ENCODE results near the gene ZNF853. TPM values are rescaled to one million over a fixed set of nuclear protein-coding genes. Genes with fewer than 3 reads are reported as not detected.

Gene ZNF853
- under 0.01 and 0.58 TPM in 2 replicates for total RNA-seq

GRCh38 chr7:6614953-6615722 lies at the start of gene ZNF853:
TSS of gene ZNF853 (plus strand) at chr7:6615610. CDS start at chr7:6616175, 565 bp downstream.

DNA sequence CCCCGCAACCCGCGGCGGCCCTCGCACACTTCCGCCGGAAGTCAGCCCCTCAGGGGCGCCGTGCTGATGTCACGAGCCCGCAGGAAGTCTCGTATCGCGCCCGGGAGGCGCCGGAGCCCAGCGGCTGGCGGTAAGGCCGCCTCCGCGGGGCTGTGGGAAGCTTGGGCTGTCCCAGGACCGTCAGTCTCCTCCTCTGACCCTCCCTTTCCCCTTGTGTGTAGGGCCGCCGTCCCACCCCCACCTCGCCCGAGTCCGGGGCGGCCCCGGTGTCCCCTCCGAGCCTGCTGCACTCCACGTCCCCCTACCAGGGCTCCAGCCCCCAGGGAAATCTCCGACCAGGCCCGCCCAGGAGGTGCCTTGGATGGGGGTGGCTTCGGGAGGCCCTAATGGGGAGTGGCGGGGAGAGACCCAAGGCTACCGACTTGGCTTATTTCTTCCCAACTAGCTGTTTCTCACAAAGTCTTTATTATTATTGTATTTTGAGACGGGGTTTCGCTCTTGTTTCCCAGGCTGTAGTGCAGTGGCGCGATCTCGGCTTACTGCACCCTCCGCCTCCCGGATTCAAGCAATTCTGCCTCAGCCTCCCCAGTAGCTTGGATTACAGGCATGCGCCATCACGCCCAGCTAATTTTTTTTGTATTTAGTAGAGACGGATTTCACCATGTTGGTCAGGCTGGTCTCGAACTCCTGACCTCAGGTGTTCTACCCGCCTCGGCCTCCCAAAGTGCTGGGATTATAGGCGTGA lies 37.9 kb upstream of the ZNF853 start, which contains the start of gene ZDHHC4:
ZDHHC4 (plus strand) TSS at position 86 of the 745 bp plus-strand sequence. CDS start 3,108 bp downstream, outside the sequence.

DNA sequence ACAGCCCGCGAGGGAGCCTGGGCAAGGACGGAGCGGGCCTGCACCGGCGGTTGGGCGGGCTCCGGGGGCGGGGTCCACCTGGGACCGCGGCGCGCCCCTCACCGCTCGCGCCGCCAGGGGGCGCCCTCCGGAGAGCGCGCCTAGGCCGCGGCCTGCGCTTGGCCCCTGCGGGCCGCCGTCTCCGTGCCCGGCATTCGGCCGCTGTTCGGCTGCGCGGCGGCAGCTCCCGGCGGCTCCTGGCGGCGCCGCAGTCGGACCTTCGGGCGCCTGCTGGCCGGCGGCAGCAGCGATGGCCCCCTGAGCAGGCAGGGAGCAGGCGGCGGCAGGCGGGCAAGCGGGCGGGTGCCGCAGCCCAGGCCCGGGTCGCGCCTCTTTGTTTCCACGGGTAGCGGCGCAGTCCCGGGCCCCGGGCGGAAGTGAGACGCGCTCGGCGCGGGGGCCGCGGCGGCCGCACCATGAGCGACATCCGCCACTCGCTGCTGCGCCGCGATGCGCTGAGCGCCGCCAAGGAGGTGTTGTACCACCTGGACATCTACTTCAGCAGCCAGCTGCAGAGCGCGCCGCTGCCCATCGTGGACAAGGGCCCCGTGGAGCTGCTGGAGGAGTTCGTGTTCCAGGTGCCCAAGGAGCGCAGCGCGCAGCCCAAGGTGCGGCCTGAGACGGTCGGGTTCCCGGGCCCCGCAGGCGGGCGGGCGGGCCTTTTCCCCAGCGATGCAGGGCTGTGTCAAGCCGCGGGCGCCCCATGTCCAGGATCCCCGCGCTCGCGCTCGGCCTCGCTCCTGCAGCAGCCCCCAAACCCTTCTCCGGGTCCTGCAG lies 25.4 kb upstream of the ZNF853 start, which contains the start of gene INTS15:
INTS15 (plus strand) TSS at position 193 of the 816 bp plus-strand sequence; CDS start at position 456, 263 bp downstream.

GRCh38 chr7:6636741-6637543 lies 21.5 kb downstream of the ZNF853 start, which contains the start of gene ZNF316:
TSS of gene ZNF316 (plus strand) at chr7:6637318. CDS start at chr7:6642410, 5,092 bp downstream.

Other genes starting within 250 kb of the ZNF853 start
- gene RAC1, start 241.1 kb upstream of the ZNF853 start, total RNA-seq, result 100 and 115 TPM in 2 replicates
- 13.5 and 23.1 TPM in 2 replicates for gene DAGLB, start 167.7 kb upstream of the ZNF853 start, total RNA-seq
- gene KDELR2, start 131.5 kb upstream of the ZNF853 start, total RNA-seq, result 253 and 266 TPM in 2 replicates
- not detected in 2 replicates for gene GRID2IP, start 64.1 kb upstream of the ZNF853 start, total RNA-seq
- 44.7 and 52.1 TPM in 2 replicates for gene ZDHHC4, start 38.2 kb upstream of the ZNF853 start, total RNA-seq
- gene INTS15, start 25.6 kb upstream of the ZNF853 start, total RNA-seq, result 12.7 and 17.0 TPM in 2 replicates
- gene ZNF316, start 21.7 kb downstream of the ZNF853 start, total RNA-seq, result 4.8 and 6.6 TPM in 2 replicates
- 6.9 and 7.6 TPM in 2 replicates for gene ZNF12, start 91.3 kb downstream of the ZNF853 start, total RNA-seq
- gene RSPH10B2, start 138.5 kb downstream of the ZNF853 start, total RNA-seq, result not detected in 2 replicates
- gene CCZ1B, start 210.7 kb downstream of the ZNF853 start, total RNA-seq, result 19.1 and 30.6 TPM in 2 replicates

Data from myometrial cell (primary cell).